GM12878 (cell line): ENCODE data around the gene IGFLR1. TPM values are rescaled to one million over a fixed set of nuclear protein-coding genes. Genes with fewer than 3 reads are reported as not detected.

Experiments used
- BCLAF1 ChIP-seq: fragments of 450-650 bp; IDR thresholded peaks from 2 replicates; pipeline ENCODE4 v1.6.1; 2017; ENCODE audit warnings: antibody characterized with exemption, mild to moderate bottlenecking, moderate library complexity
- SKIL ChIP-seq: fragments of 450-650 bp; IDR thresholded peaks from 2 replicates; pipeline ENCODE4 v1.6.1; 2017; ENCODE audit warnings: mild to moderate bottlenecking, low read depth, inconsistent platforms; ENCODE audit not compliant: poor library complexity, severe bottlenecking
- TARDBP ChIP-seq: IDR thresholded peaks from 2 replicates; pipeline ENCODE4 v1.6.1; 2016; ENCODE audit warnings: borderline replicate concordance
- ZNF207 ChIP-seq: fragments of 450-650 bp; IDR thresholded peaks from 2 replicates; pipeline ENCODE4 v1.6.1; 2014; ENCODE audit warnings: antibody characterized with exemption, mild to moderate bottlenecking, borderline replicate concordance
- ZNF384 ChIP-seq: IDR thresholded peaks from 2 replicates; pipeline ENCODE4 v1.6.1; 2012; ENCODE audit warnings: low read depth, mild to moderate bottlenecking, low read length, improper control_type of control experiment, borderline replicate concordance
- polyA plus RNA-seq, 11 experiments: library from polyadenylated mRNA; depleted of rRNA in 4 of 11; unstranded in 6 of 11; stranded (reverse) in 5 of 11; fragments of >200 nt; fragmentation: Nextera tagmentation in 4 of 11; fragmentation: Illumina TruSeq in 1 of 11; extraction: Ambion mirVana in 4 of 11; extraction: Trizol in 1 of 11; gene quantifications; 1 replicate in 1 of 11; 2 replicates in 10 of 11; pipeline versions ENCODE4 v1.2.1 to v1.2.3, GENCODE V29; 2011 to 2016; ENCODE audit warnings: inconsistent platforms in 2 of 11, missing spikeins in 2 of 11, low read depth in 1 of 11
- total RNA-seq, 4 experiments: library from RNA; depleted of rRNA in 3 of 4; stranded (reverse); fragments of >200 nt in 3 of 4; fragmentation: Illumina TruSeq in 1 of 4; extraction: Trizol in 1 of 4; gene quantifications; 2 replicates each; pipeline versions ENCODE4 v1.2.1 to v1.2.3, GENCODE V29; 2013 to 2021

Gene IGFLR1
- total and polyA plus RNA-seq, 10 of the 15 experiments (the other 5 are each of a cell fraction or from before 2014, with no cell fraction given): 2.5 to 39.9 (median 24.8) TPM

- TF ChIP-seq SKIL (no peak), ZNF207 (no peak), ZNF384 (no peak), TARDBP (no peak), BCLAF1 (no peak)
These were observed 34.0 kb upstream of the IGFLR1 start (continued) for GRCh38 chr19:35776102-35776788.
